Esophagus squamous epithelium (tissue), 4 donors: ENCODE results near the gene KLHL29.

Experiments
- CTCF ChIP-seq, 6 experiments: fragments of 450-650 bp in 4 of 6; fragments of 200-600 bp in 2 of 6; sonication (generic) in 2 of 6; IDR thresholded peaks; one replicate each; pipeline ENCODE4 v1.5.1; 2016 to 2019; ENCODE audit warnings: antibody characterized with exemption in 6 of 6, mild to moderate bottlenecking in 4 of 6, moderate library complexity in 4 of 6
- POLR2A ChIP-seq, 4 donors: fragments of 450-650 bp; IDR thresholded peaks; one replicate each; pipeline ENCODE4 v1.6.1; 2017; ENCODE audit warnings: antibody characterized with exemption in 4 of 4, mild to moderate bottlenecking in 4 of 4, moderate library complexity in 3 of 4

GRCh38 chr2:23591111-23591510, 206.1 kb downstream of the KLHL29 start:
- TF ChIP-seq CTCF (IDR thresholded peaks at IDR 0.05) = no peak
- TF ChIP-seq POLR2A (IDR thresholded peaks at IDR 0.05) = no peak
